Measurements from ENCODE around the gene TBC1D22A.

GRCh38 chr22:46860562-46860961 is 98.1 kb downstream of the TBC1D22A start:
- no peak for TF ChIP-seq EZH2 (optimal IDR thresholded peaks at IDR 0.05; ENCODE audit: low read depth, low read length)
- no peak for TF ChIP-seq CTCF (IDR thresholded peaks at IDR 0.05; ENCODE audit: low read length)
- no peak for TF ChIP-seq EZH2phosphoT487 (IDR thresholded peaks at IDR 0.05; ENCODE audit: low read length)
